DND-41 (cell line): ENCODE results near the gene PLEKHJ1.
A peak's percentile ranks its signal among the peaks of the same experiment; 100 is the strongest.

Experiments
- ATAC-seq: fragments of 200-7000 bp; cut with Tn5 transposase; 3 replicates; pipeline ENCODE4 v1.9.1; 2021; ENCODE audit warnings: low read depth; ENCODE audit not compliant: insufficient read depth
- DNase-seq: peaks from one replicate; pipeline ENCODE4 v3.0.0-alpha.2; 2020
- H2AFZ ChIP-seq: 2 replicates; pipeline ENCODE4 v1.6.0; 2012; ENCODE audit warnings: low read depth, low read length
- H3K27ac ChIP-seq: 2 replicates; pipeline ENCODE4 v1.5.1; 2012; ENCODE audit warnings: low read length, inconsistent platforms
- H3K27me3 ChIP-seq: fragments of 200-600 bp; sonication (generic); 2 replicates; pipeline ENCODE4 v1.6.0; 2012; ENCODE audit warnings: low read length, mild to moderate bottlenecking, inconsistent platforms; ENCODE audit not compliant: insufficient read depth, poor library complexity
- H3K36me3 ChIP-seq: 2 replicates; pipeline ENCODE4 v1.5.1; 2012; ENCODE audit warnings: low read length, inconsistent platforms; ENCODE audit not compliant: insufficient read depth
- H3K4me1 ChIP-seq: 2 replicates; pipeline ENCODE4 v1.5.1; 2012; ENCODE audit warnings: mild to moderate bottlenecking, low read length; ENCODE audit not compliant: insufficient read depth
- H3K4me2 ChIP-seq: 2 replicates; pipeline ENCODE4 v1.6.0; 2012; ENCODE audit warnings: mild to moderate bottlenecking, moderate library complexity, low read length, inconsistent platforms; ENCODE audit not compliant: insufficient read depth
- H3K4me3 ChIP-seq, 2 experiments: fragments of 200-600 bp in 1 of 2; shearing (Covaris generic) in 1 of 2; 2 replicates each; pipeline ENCODE4 v1.5.1; 2012 to 2016; ENCODE audit warnings: inconsistent platforms in 2 of 2, low read length in 2 of 2, mild to moderate bottlenecking in 2 of 2, low read depth in 1 of 2, moderate library complexity in 1 of 2
- H3K79me2 ChIP-seq: 2 replicates; pipeline ENCODE4 v1.6.0; 2012; ENCODE audit warnings: low read length, inconsistent platforms; ENCODE audit not compliant: insufficient read depth
- H3K9ac ChIP-seq: 2 replicates; pipeline ENCODE4 v1.6.0; 2012; ENCODE audit warnings: low read depth, mild to moderate bottlenecking, inconsistent platforms, low read length, moderate library complexity
- H3K9me3 ChIP-seq: 2 replicates; pipeline ENCODE4 v1.5.1; 2012; ENCODE audit warnings: low read length, moderate library complexity, mild to moderate bottlenecking, inconsistent platforms; ENCODE audit not compliant: insufficient read depth, severe bottlenecking
- H4K20me1 ChIP-seq: 2 replicates; pipeline ENCODE4 v1.6.0; 2012; ENCODE audit warnings: low read length; ENCODE audit not compliant: insufficient read depth
- CTCF ChIP-seq: IDR thresholded peaks from 2 replicates; pipeline ENCODE4 v1.5.1; 2012; ENCODE audit warnings: borderline replicate concordance, low read length, moderate library complexity, mild to moderate bottlenecking; ENCODE audit not compliant: poor library complexity, severe bottlenecking; ENCODE audit errors: extremely low read depth
- EZH2 ChIP-seq: IDR thresholded peaks from 3 replicates; pipeline ENCODE4 v1.6.1; 2012; ENCODE audit warnings: borderline replicate concordance, low read depth, mild to moderate bottlenecking, moderate library complexity, low read length, inconsistent platforms; ENCODE audit not compliant: severe bottlenecking

The PLEKHJ1 gene

GRCh38 chr19:2261438-2262172 is 25.5 kb upstream of the PLEKHJ1 start:
- Histone ChIP-seq H3K27ac (0 out of 2 replicates have a peak overlapping the region, but pooled peaks have one; percentile 16), H3K4me3 (no peak overlapping the region), H4K20me1 (no peaks in the 10 kb centered on the region), H3K9ac (no peak overlapping the region), H3K4me2 (no peak overlapping the region), H3K79me2 (no peaks in the 10 kb centered on the region), H3K9me3 (no peaks in the 10 kb centered on the region), H3K4me1 (peaks cover 22% of the 10 kb centered on the region), H3K36me3 (no peaks in the 10 kb centered on the region), H3K27me3 (no peaks in the 10 kb centered on the region), H2AFZ (no peak overlapping the region)
- ATAC-seq (0 out of 3 replicates have a peak, but pooled peaks have one; percentile 36), DNase-seq (peak; percentile 62)
- TF ChIP-seq EZH2, result no peak
- peak; percentile 67 for TF ChIP-seq CTCF

DNA sequence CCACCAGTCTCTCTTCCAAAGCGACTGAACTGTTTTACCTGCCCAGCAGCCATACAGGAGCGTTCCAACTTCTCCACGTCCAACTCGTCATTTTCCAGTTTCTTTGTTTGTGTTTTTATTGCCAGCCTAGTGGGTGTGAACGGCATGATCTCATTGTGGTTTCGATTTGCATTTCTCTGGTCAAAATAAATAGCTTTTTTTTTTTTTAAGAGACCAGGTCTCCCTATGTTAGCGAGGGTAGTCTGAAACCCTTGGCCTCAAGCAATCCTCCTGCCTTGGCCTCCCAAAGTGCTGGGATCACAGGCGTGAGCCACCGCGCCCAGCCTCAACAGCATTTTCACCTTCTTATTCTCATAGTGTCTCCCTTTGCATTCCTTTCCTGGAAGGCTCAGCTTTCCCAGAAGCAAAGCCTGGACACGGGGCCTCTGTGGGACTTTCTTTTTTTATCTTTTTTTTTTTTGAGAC is 24.2 kb upstream of the PLEKHJ1 start:
- DNase-seq (no peak), ATAC-seq (no peak)
- no peaks in the 10 kb centered on the region for H3K79me2 ChIP-seq
- no peaks in the 10 kb centered on the region for H3K27me3 ChIP-seq
- no peaks in the 10 kb centered on the region for H3K9me3 ChIP-seq
- no peak overlapping the region for H3K4me3 ChIP-seq
- no peak overlapping the region for H3K27ac ChIP-seq
- TF ChIP-seq CTCF (no peak), EZH2 (no peak)
- no peaks in the 10 kb centered on the region for H3K36me3 ChIP-seq
- no peak overlapping the region for H2AFZ ChIP-seq
- no peak overlapping the region for H3K9ac ChIP-seq
- H3K4me2 ChIP-seq, result no peak overlapping the region
- H3K4me1 ChIP-seq, result peaks cover 22% of the 10 kb centered on the region
- H4K20me1 ChIP-seq, result no peaks in the 10 kb centered on the region

DNA sequence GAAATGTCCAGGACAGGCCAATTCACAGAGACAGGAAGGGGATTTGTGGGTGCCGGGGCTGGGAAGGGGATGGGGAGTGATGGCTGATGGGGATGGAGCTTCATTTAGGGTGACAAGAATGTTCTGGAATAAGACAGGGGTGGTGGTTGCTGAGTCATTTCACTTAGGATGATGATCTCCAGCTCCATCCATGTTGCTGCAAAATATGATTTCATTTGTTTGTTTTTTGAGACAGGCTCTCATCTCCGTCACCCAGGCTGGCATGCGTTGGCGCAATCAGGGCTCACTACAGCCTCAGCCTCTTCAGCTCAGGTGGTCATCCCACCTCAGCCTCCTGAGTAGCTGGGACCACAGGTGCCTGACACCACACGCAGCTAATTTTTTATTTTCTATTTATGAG is 23.2 kb upstream of the PLEKHJ1 start:
- Histone ChIP-seq H2AFZ (no peak overlapping the region), H3K4me1 (peaks cover 22% of the 10 kb centered on the region), H3K36me3 (no peaks in the 10 kb centered on the region), H3K4me3 (no peak overlapping the region), H3K79me2 (no peaks in the 10 kb centered on the region), H3K4me2 (no peak overlapping the region), H4K20me1 (no peaks in the 10 kb centered on the region), H3K9me3 (no peaks in the 10 kb centered on the region), H3K9ac (no peak overlapping the region), H3K27me3 (no peaks in the 10 kb centered on the region), H3K27ac (no peak overlapping the region)
- TF ChIP-seq EZH2, result no peak
- no peak for TF ChIP-seq CTCF
- DNase-seq, result no peak
- no peak for ATAC-seq
